Lung (tissue), 12 donors: Measurements from ENCODE around the gene SLC7A11. TPM values are rescaled to one million over a fixed set of nuclear protein-coding genes. Genes with fewer than 3 reads are reported as not detected.

ENCODE experiments used
- ATAC-seq: fragments of 200-7000 bp; cut with Tn5 transposase; one replicate; pipeline ENCODE4 v1.9.1; 2020; ENCODE audit warnings: moderate number of reproducible peaks; ENCODE audit not compliant: insufficient read depth, low FRiP score
- DNase-seq, 3 donors: peaks; one replicate each; pipeline ENCODE4 v3.0.0-alpha.2; 2013 to 2017
- H3K27ac ChIP-seq, 2 donors: one replicate each; pipeline ENCODE4 v1.5.1; 2013; ENCODE audit warnings: mild to moderate bottlenecking in 2 of 2, moderate library complexity in 2 of 2, control low read depth in 1 of 2, inconsistent platforms in 1 of 2, low read depth in 1 of 2, low read length in 1 of 2
- H3K27me3 ChIP-seq, 3 donors: one replicate each; pipeline ENCODE4 v1.5.1; 2013; ENCODE audit warnings: low read length in 2 of 3; ENCODE audit not compliant: control insufficient read depth in 3 of 3, insufficient read depth in 3 of 3
- H3K36me3 ChIP-seq, 4 donors: one replicate each; pipeline ENCODE4 v1.5.1; 2013; ENCODE audit warnings: low read length in 4 of 4, mild to moderate bottlenecking in 1 of 4, moderate library complexity in 1 of 4; ENCODE audit not compliant: control insufficient read depth in 4 of 4, insufficient read depth in 4 of 4
- H3K4me1 ChIP-seq, 5 donors: one replicate each; pipeline ENCODE4 v1.5.1; 2013; ENCODE audit warnings: low read length in 5 of 5, mild to moderate bottlenecking in 2 of 5, moderate library complexity in 1 of 5; ENCODE audit not compliant: control insufficient read depth in 5 of 5, insufficient read depth in 5 of 5
- H3K4me3 ChIP-seq: one replicate; pipeline ENCODE4 v1.5.1; 2013; ENCODE audit warnings: mild to moderate bottlenecking, control low read depth, moderate library complexity
- H3K9ac ChIP-seq, 2 donors: one replicate each; pipeline ENCODE4 v1.5.1; 2013; ENCODE audit warnings: low read length in 2 of 2, control low read depth in 1 of 2; ENCODE audit not compliant: insufficient read depth in 1 of 2
- H3K9me3 ChIP-seq, 4 donors: one replicate each; pipeline ENCODE4 v1.5.1; 2013; ENCODE audit warnings: low read length in 3 of 4, mild to moderate bottlenecking in 1 of 4, moderate library complexity in 1 of 4; ENCODE audit not compliant: control insufficient read depth in 4 of 4, insufficient read depth in 3 of 4
- WGBS, 2 donors: extraction: QIAGEN DNeasy Blood & Tissue Kit; methylation state at CpG; one replicate each; pipeline ENCODE4 v1.1.7; 2013; 5-methylcytosine and 5-hydroxymethylcytosine counted together
- polyA plus RNA-seq, 2 donors: library from polyadenylated mRNA; stranded (reverse); fragments of 200-250 nt; gene quantifications; one replicate each; pipeline ENCODE4 v1.2.1, GENCODE V29; 2013
- total RNA-seq, 2 donors: library from RNA; depleted of rRNA in 1 of 2; stranded (reverse); fragments of >200 nt in 1 of 2; gene quantifications; one replicate each; pipeline ENCODE4 v1.2.1, GENCODE V29; 2014 to 2021
- TF ChIP-seq, protein P1 (sequence below): IDR thresholded peaks from 2 replicates; pipeline ENCODE4 v1.5.1; 2012; ENCODE audit warnings: mild to moderate bottlenecking; ENCODE audit errors: control extremely low read depth, extremely low read depth
- donor health status: control.
- donor health status: control.
- donor health status: Bipolar disorder and iron deficiency.
- donor health status: healthy.
- donor health status: DM: yes; HTN: yes; CAD: no.

The SLC7A11 gene
- total and polyA plus RNA-seq, 4 donors = 2.0 to 6.7 (median 2.9) TPM

DNA sequence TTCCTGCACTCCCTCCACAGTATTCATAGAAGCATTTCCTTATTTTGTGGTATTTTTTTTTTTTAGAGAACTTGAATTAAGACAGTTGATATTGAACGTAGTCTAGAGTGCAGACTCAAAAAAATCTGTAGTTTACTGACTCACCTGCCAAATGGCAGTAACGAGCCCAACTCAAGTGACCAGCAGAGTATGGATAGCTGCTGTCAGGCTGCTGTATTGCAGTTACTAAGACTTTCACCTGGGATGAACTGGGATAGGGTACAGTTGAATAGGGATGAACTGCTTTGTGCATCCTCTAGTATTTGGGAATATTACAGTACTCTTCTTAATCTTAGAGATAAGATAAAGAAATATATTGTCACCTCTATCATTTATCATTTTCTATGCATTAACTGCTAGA lies 7.0 kb upstream of the SLC7A11 start:
- Histone ChIP-seq H3K27ac (no peak overlapping the region), H3K4me1 (no peaks in the 10 kb centered on the region), H3K27me3 (no peaks in the 10 kb centered on the region), H3K4me3 (no peak overlapping the region), H3K9ac (no peak overlapping the region), H3K36me3 (no peaks in the 10 kb centered on the region), H3K9me3 (no peaks in the 10 kb centered on the region)
- 69 to 78% methylated on average over 2 of the region's 2 CpGs for WGBS, 2 donors
- TF ChIP-seq, protein P1, sequence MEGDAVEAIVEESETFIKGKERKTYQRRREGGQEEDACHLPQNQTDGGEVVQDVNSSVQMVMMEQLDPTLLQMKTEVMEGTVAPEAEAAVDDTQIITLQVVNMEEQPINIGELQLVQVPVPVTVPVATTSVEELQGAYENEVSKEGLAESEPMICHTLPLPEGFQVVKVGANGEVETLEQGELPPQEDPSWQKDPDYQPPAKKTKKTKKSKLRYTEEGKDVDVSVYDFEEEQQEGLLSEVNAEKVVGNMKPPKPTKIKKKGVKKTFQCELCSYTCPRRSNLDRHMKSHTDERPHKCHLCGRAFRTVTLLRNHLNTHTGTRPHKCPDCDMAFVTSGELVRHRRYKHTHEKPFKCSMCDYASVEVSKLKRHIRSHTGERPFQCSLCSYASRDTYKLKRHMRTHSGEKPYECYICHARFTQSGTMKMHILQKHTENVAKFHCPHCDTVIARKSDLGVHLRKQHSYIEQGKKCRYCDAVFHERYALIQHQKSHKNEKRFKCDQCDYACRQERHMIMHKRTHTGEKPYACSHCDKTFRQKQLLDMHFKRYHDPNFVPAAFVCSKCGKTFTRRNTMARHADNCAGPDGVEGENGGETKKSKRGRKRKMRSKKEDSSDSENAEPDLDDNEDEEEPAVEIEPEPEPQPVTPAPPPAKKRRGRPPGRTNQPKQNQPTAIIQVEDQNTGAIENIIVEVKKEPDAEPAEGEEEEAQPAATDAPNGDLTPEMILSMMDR = no peak
- DNase-seq (no peak), ATAC-seq (no peak)

DNA sequence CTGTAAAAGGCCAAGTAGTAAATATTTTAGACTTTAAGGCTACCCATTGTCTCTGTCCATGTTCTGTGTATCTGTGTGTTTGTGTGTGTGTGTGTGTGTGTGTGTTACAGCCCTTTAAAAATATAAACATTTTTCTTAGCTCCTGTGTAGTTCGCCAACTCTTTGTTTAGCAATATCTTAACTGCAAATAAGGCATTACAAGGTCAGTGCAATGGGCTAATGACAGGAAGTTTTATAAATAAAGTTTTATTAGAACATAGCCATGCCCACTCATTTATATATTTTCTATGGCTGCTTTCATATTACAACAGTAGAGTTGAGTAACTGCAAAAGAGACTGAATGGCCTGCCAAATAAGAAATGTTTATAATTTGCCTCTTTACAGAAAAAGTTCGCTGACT lies 5.9 kb upstream of the SLC7A11 start:
- ATAC-seq (no peak), DNase-seq (no peak)
- Histone ChIP-seq H3K27me3 (no peaks in the 10 kb centered on the region), H3K9ac (no peak overlapping the region), H3K4me3 (no peak overlapping the region), H3K36me3 (no peaks in the 10 kb centered on the region), H3K27ac (no peak overlapping the region), H3K4me1 (no peaks in the 10 kb centered on the region), H3K9me3 (no peaks in the 10 kb centered on the region)
- TF ChIP-seq, protein P1 = no peak
- WGBS, 2 donors = 73 to 77% methylated on average over 2 of the region's 2 CpGs

DNA sequence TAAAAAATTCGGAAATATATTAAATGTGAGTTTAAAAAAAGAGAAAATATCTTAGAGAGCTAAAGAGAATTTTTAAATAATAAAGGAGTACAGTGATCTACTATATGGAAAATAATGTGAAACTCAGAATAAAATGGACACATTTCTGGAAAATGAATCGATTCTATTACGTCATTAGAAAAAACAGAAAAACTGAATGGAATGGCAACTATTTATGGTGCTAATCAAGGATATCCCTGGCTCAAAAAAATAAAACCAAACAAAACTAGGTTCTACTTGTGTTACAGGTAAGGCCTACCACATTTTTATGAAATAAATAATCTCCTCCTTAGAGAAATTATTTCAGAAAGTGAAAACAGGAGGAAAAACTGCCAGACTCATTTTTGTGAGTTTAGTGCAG lies 5.5 kb upstream of the SLC7A11 start:
- Histone ChIP-seq H3K27me3 (no peaks in the 10 kb centered on the region), H3K27ac (no peak overlapping the region), H3K9ac (no peak overlapping the region), H3K4me3 (no peak overlapping the region), H3K36me3 (no peaks in the 10 kb centered on the region), H3K9me3 (no peaks in the 10 kb centered on the region), H3K4me1 (no peaks in the 10 kb centered on the region)
- DNase-seq = no peak
- no peak for ATAC-seq
- TF ChIP-seq, protein P1 = no peak
- WGBS, 2 donors = 93 to 96% methylated on average over 3 of the region's 3 CpGs

DNA sequence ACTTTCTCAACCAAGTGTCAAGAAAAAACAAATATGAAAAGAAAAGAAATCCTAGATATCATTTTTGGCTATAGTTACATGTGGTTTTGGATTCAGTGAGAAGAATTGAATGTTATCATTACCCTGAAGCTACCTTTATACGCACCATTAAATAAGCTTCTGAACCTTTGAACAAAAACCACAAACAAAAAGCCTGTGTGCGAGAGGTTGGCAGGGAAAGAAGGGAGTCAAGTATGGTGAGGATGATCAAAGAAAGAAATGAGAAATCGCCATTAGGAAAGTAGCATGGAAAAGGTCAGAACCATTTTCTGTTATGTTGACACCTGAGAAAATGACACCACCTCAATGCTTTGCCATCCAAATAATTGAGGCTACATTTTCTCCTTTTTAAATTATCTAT lies 1.2 kb upstream of the SLC7A11 start:
- Histone ChIP-seq H3K9me3 (no peaks in the 10 kb centered on the region), H3K36me3 (no peaks in the 10 kb centered on the region), H3K4me3 (no peak overlapping the region), H3K4me1 (peaks cover 0 to 4% (median 0%) of the 10 kb centered on the region in 5 donors), H3K9ac (no peak overlapping the region), H3K27me3 (no peaks in the 10 kb centered on the region), H3K27ac (no peak overlapping the region)
- 96 to 97% methylated on average over 3 of the region's 3 CpGs for WGBS, 2 donors
- TF ChIP-seq, protein P1 = no peak
- no peak for DNase-seq
- ATAC-seq = no peak
